GM12878 (cell line): ENCODE data around the gene RYR2. TPM values are rescaled to one million over a fixed set of nuclear protein-coding genes. Genes with fewer than 3 reads are reported as not detected.

ENCODE experiments used
- ATAC-seq: fragments of 200-7000 bp; cut with Tn5 transposase; 3 replicates; pipeline ENCODE4 v1.9.1; 2020; ENCODE audit warnings: mild to moderate bottlenecking, moderate library complexity
- BruUV-seq: library from RNA; stranded (reverse); fragments of 400-500 nt; replicated peaks from 2 replicates; lab custom pipeline; 2021; lab: Mats Ljungman, UMichigan
- CTCF ChIA-PET: fragments of 300-600 bp; sonication (Branson Sonifier 250); formaldehyde crosslinking; extraction: SDS; loops from one replicate; lab custom pipeline; 2021; ENCODE audit warnings: inconsistent platforms; lab: Yijun Ruan, JAX
- POLR2A ChIA-PET: fragments of 350-600 bp; formaldehyde crosslinking; extraction: SDS; loops from one replicate; lab custom pipeline; 2021; ENCODE audit warnings: inconsistent platforms; lab: Charles Lee
- RAD21 ChIA-PET: fragments of 300-600 bp; sonication (Branson Sonifier 250); formaldehyde crosslinking; loops from one replicate; lab custom pipeline; 2023; ENCODE audit warnings: antibody characterized with exemption; ENCODE audit not compliant: unreplicated experiment; lab: Charles Lee
- SMC1A ChIA-PET: fragments of 300-600 bp; sonication (Branson Sonifier 250); formaldehyde crosslinking; loops from one replicate; lab custom pipeline; 2023; ENCODE audit not compliant: unreplicated experiment, uncharacterized antibody; lab: Charles Lee
- DNase-seq: peaks from one replicate; pipeline ENCODE4 v3.0.0-alpha.2; 2011; ENCODE audit warnings: low read depth, low spot score
- FAIRE-seq: peaks from 3 replicates; lab custom pipeline; 2011; peaks lifted over from hg19 to GRCh38; lab: Jason Lieb, UNC
- H2AFZ ChIP-seq: 2 replicates; pipeline ENCODE4 v1.6.0; 2011; ENCODE audit warnings: low read depth, low read length, control low read depth; ENCODE audit not compliant: control insufficient read depth
- H3K27ac ChIP-seq: 2 replicates; pipeline ENCODE4 v1.5.1; 2011; ENCODE audit warnings: control low read depth; ENCODE audit not compliant: control insufficient read depth, insufficient read depth
- H3K27me3 ChIP-seq, 2 experiments: replicated peaks in 1 of 2; 2 replicates each; pipeline versions ENCODE4 v1.6.0 to v1.6.1; 2011; ENCODE audit warnings: low read length in 1 of 2; ENCODE audit not compliant: control insufficient read depth in 2 of 2, insufficient read depth in 2 of 2
- H3K36me3 ChIP-seq, 2 experiments: 2 replicates each; pipeline ENCODE4 v1.5.1; 2011; ENCODE audit warnings: low read length in 1 of 2; ENCODE audit not compliant: control insufficient read depth in 2 of 2, insufficient read depth in 2 of 2
- H3K4me1 ChIP-seq: 2 replicates; pipeline ENCODE4 v1.6.1; 2011; ENCODE audit warnings: mild to moderate bottlenecking, low read length, moderate library complexity, mixed read lengths; ENCODE audit not compliant: control insufficient read depth, insufficient read depth
- H3K4me2 ChIP-seq: 2 replicates; pipeline ENCODE4 v1.6.0; 2011; ENCODE audit warnings: control low read depth; ENCODE audit not compliant: control insufficient read depth, insufficient read depth
- H3K4me3 ChIP-seq: fragments of 200-600 bp; sonication (generic); 2 replicates; pipeline ENCODE4 v1.5.1; 2016
- H3K79me2 ChIP-seq: 2 replicates; pipeline ENCODE4 v1.6.0; 2011; ENCODE audit warnings: low read length; ENCODE audit not compliant: control insufficient read depth, insufficient read depth
- H3K9ac ChIP-seq: 2 replicates; pipeline ENCODE4 v1.8.0; 2011; ENCODE audit warnings: low read length, control low read depth, mixed read lengths; ENCODE audit not compliant: control insufficient read depth, insufficient read depth
- H3K9me3 ChIP-seq: replicated peaks from 3 replicates; pipeline ENCODE4 v1.5.1; 2011; ENCODE audit warnings: mild to moderate bottlenecking, low read length; ENCODE audit not compliant: control insufficient read depth, insufficient read depth
- H4K20me1 ChIP-seq: 2 replicates; pipeline ENCODE4 v1.6.0; 2011; ENCODE audit not compliant: control insufficient read depth, insufficient read depth
- BCL11A ChIP-seq: IDR thresholded peaks from 2 replicates; pipeline ENCODE4 v1.6.1; 2011; ENCODE audit warnings: low read depth, low read length
- ELK1 ChIP-seq: IDR thresholded peaks from 2 replicates; pipeline ENCODE4 v1.6.1; 2012; ENCODE audit warnings: low read depth, low read length, improper control_type of control experiment
- EP300 ChIP-seq, 2 experiments: fragments of 150-350 bp in 1 of 2; IDR thresholded peaks; 2 replicates each; pipeline ENCODE4 v1.6.1; 2011 to 2012; ENCODE audit warnings: low read depth in 2 of 2, low read length in 2 of 2, borderline replicate concordance in 1 of 2, improper control_type of control experiment in 1 of 2, inconsistent platforms in 1 of 2; ENCODE audit not compliant: control insufficient read depth in 1 of 2
- ESRRA ChIP-seq: IDR thresholded peaks from 2 replicates; pipeline ENCODE4 v1.6.1; 2012; ENCODE audit warnings: mild to moderate bottlenecking, low read length, improper control_type of control experiment
- FOS ChIP-seq: IDR thresholded peaks from 3 replicates; pipeline ENCODE4 v1.6.1; 2011; ENCODE audit warnings: borderline replicate concordance; ENCODE audit not compliant: insufficient read length; ENCODE audit errors: extremely low read depth
- GABPA ChIP-seq: IDR thresholded peaks from 2 replicates; pipeline ENCODE4 v1.6.1; 2014; ENCODE audit warnings: antibody characterized with exemption, low read depth, mild to moderate bottlenecking, inconsistent platforms
- JUNB ChIP-seq: IDR thresholded peaks from 2 replicates; pipeline ENCODE4 v1.6.1; 2016; ENCODE audit warnings: antibody characterized with exemption, mild to moderate bottlenecking
- NFYB ChIP-seq: IDR thresholded peaks from 2 replicates; pipeline ENCODE4 v1.6.1; 2011; ENCODE audit warnings: low read depth, mild to moderate bottlenecking, low read length, improper control_type of control experiment, moderate library complexity; ENCODE audit not compliant: insufficient read depth
- NR2F1 ChIP-seq: fragments of 450-650 bp; conservative IDR thresholded peaks from 2 replicates; pipeline ENCODE4 v1.6.1; 2017; ENCODE audit warnings: mild to moderate bottlenecking
- POLR2A ChIP-seq: IDR thresholded peaks from 2 replicates; pipeline ENCODE4 v1.6.1; 2011; ENCODE audit warnings: low read depth, mild to moderate bottlenecking, low read length
- WGBS: methylation state at CpG from one replicate; pipeline ENCODE4 v1.1.6; 2016; ENCODE audit warnings: low lambda C conversion rate; ENCODE audit not compliant: insufficient replicate concordance, insufficient coverage; ENCODE audit errors: missing lambda C conversion rate; 5-methylcytosine and 5-hydroxymethylcytosine counted together
- in situ Hi-C: fragments of 300-500 bp; cut with MboI; formaldehyde crosslinking; loops from 9 replicates; pipeline ENCODE4 v1.14.3; 2018; ENCODE audit warnings: mixed read lengths
- intact Hi-C: fragments of 100-400 bp; cut with micrococcal nuclease; formaldehyde crosslinking; loops from one replicate; pipeline ENCODE4 v1.14.2; 2022; ENCODE audit not compliant: unreplicated experiment
- polyA plus RNA-seq, 11 experiments: library from polyadenylated mRNA; depleted of rRNA in 4 of 11; unstranded in 6 of 11; stranded (reverse) in 5 of 11; fragments of >200 nt; fragmentation: Nextera tagmentation in 4 of 11; fragmentation: Illumina TruSeq in 1 of 11; extraction: Ambion mirVana in 4 of 11; extraction: Trizol in 1 of 11; gene quantifications; 1 replicate in 1 of 11; 2 replicates in 10 of 11; pipeline versions ENCODE4 v1.2.1 to v1.2.3, GENCODE V29; 2011 to 2016; ENCODE audit warnings: inconsistent platforms in 2 of 11, missing spikeins in 2 of 11, low read depth in 1 of 11
- total RNA-seq, 4 experiments: library from RNA; depleted of rRNA in 3 of 4; stranded (reverse); fragments of >200 nt in 3 of 4; fragmentation: Illumina TruSeq in 1 of 4; extraction: Trizol in 1 of 4; gene quantifications; 2 replicates each; pipeline versions ENCODE4 v1.2.1 to v1.2.3, GENCODE V29; 2013 to 2021

Gene RYR2
- total and polyA plus RNA-seq, 10 of the 15 experiments (the other 5 are each of a cell fraction or from before 2014, with no cell fraction given), result 0.01 to 0.04 TPM; not detected in 8

- no peak for TF ChIP-seq ELK1
Measured at GRCh38 chr1:237267743-237268142, 225.8 kb downstream of the RYR2 start (continued).

GRCh38 chr1:237269938-237270337, 228.0 kb downstream of the RYR2 start:
- Histone ChIP-seq H2AFZ (no peak overlapping the region), H3K36me3 (no peaks in the 10 kb centered on the region), H3K4me2 (no peak overlapping the region), H3K9ac (no peak overlapping the region), H3K4me3 (no peak overlapping the region), H3K9me3 (no peaks in the 10 kb centered on the region), H3K27me3 (no peaks in the 10 kb centered on the region), H3K27ac (no peak overlapping the region), H3K79me2 (no peaks in the 10 kb centered on the region), H3K4me1 (no peaks in the 10 kb centered on the region), H4K20me1 (no peaks in the 10 kb centered on the region)
- in situ Hi-C loops, result no loop called here
- RAD21 ChIA-PET, result no interaction called here
- POLR2A ChIA-PET, result no interaction called here
- SMC1A ChIA-PET, result no interaction called here
- BruUV-seq, result no TSS peak
- peak; percentile 66 for ATAC-seq
- 1% methylated on average over 4 of the region's 4 CpGs for whole genome bisulfite sequencing
- DNase-seq, result no peak
- CTCF ChIA-PET, result no interaction called here
- intact Hi-C loops, result no loop called here
- peak; percentile 29; the same call in 1 of the 2 replicates for TF ChIP-seq JUNB
- no peak for TF ChIP-seq POLR2A
- no peak for TF ChIP-seq ESRRA
- 0 out of 2 replicates have a peak, but pooled peaks have one; percentile 26 for TF ChIP-seq NR2F1
- no peak for TF ChIP-seq FOS
- TF ChIP-seq BCL11A, result no peak
- TF ChIP-seq EP300 (IDR thresholded peaks at IDR 0.05; ENCODE audit: borderline replicate concordance in 1 of 2, control insufficient read depth in 1 of 2, low read depth in 2 of 2, low read length in 2 of 2), result peak in 1 of 2 experiments; percentile 28; a peak in 1 of 4 replicates
- no peak for TF ChIP-seq NFYB
- no peak for TF ChIP-seq GABPA
- FAIRE-seq, result no peak
